Colonic mucosa (tissue), 4 donors: ENCODE results near the gene ACTR1A. TPM values are rescaled to one million over a fixed set of nuclear protein-coding genes. Genes with fewer than 3 reads are reported as not detected.

Source experiments
- DNase-seq: peaks from one replicate; pipeline ENCODE4 v3.0.0-alpha.2; 2020
- H3K27ac ChIP-seq: fragments of 200-600 bp; one replicate; pipeline ENCODE4 v1.8.0; 2021
- H3K27me3 ChIP-seq: fragments of 200-600 bp; one replicate; pipeline ENCODE4 v1.8.0; 2021
- H3K36me3 ChIP-seq: fragments of 200-600 bp; one replicate; pipeline ENCODE4 v1.8.0; 2021
- H3K4me1 ChIP-seq: fragments of 200-600 bp; one replicate; pipeline ENCODE4 v1.8.0; 2021; ENCODE audit warnings: mild to moderate bottlenecking
- H3K4me3 ChIP-seq: fragments of 200-600 bp; one replicate; pipeline ENCODE4 v1.8.0; 2021
- H3K9ac ChIP-seq, 2 donors: one replicate each; pipeline ENCODE4 v1.7.0; 2013; ENCODE audit warnings: control low read depth in 2 of 2, low read depth in 2 of 2, low read length in 2 of 2
- H3K9me3 ChIP-seq: fragments of 200-600 bp; one replicate; pipeline ENCODE4 v1.8.0; 2021
- CTCF ChIP-seq: fragments of 200-600 bp; IDR thresholded peaks from one replicate; pipeline ENCODE4 v1.8.0; 2022; ENCODE audit warnings: antibody characterized with exemption, mild to moderate bottlenecking
- intact Hi-C: fragments of 100-400 bp; cut with DNase I; formaldehyde crosslinking; loops from one replicate; pipeline ENCODE4 v1.14.1; 2022
- total RNA-seq, 2 donors: library from RNA; stranded (reverse); fragmentation: NEBNext Ultra II Directional in 1 of 2; extraction: Animal tissue kit (Norgen Biotek cat#: 25700) in 1 of 2; gene quantifications; one replicate each; pipeline ENCODE4 v1.2.1, GENCODE V29; 2021
- donor health status: healthy.
- donor health status: DM: no; HTN: no; CAD: no.
- donor health status: DM: no; HTN: no; CAD: no.

The ACTR1A gene
- total RNA-seq, 2 donors from 2014 or later, result 76.4 to 88.8 TPM

GRCh38 chr10:102468683-102469082, 33.8 kb downstream of the ACTR1A start:
- intact Hi-C loops, result no loop called here
- Histone ChIP-seq H3K4me1 (no peaks in the 10 kb centered on the region), H3K9ac (no peak overlapping the region), H3K27me3 (no peaks in the 10 kb centered on the region), H3K27ac (peak overlapping the region; percentile 21), H3K9me3 (no peaks in the 10 kb centered on the region), H3K36me3 (no peaks in the 10 kb centered on the region), H3K4me3 (no peak overlapping the region)
- DNase-seq, result no peak
- no peak for TF ChIP-seq CTCF

GRCh38 chr10:102467971-102468438, 34.5 kb downstream of the ACTR1A start:
- peak overlapping the region; percentile 21 for H3K27ac ChIP-seq
- intact Hi-C loops, result no loop called here
- H3K9me3 ChIP-seq, result no peaks in the 10 kb centered on the region
- peak overlapping the region in 1 of 2 donors; percentile 7 for H3K9ac ChIP-seq
- peak; percentile 76 for DNase-seq
- no peaks in the 10 kb centered on the region for H3K4me1 ChIP-seq
- TF ChIP-seq CTCF, result no peak
- H3K36me3 ChIP-seq, result no peaks in the 10 kb centered on the region
- peak overlapping the region; percentile 6 for H3K4me3 ChIP-seq
- no peaks in the 10 kb centered on the region for H3K27me3 ChIP-seq

- Histone ChIP-seq H3K9me3 (no peaks in the 10 kb centered on the region), H3K4me1 (peaks cover 4% of the 10 kb centered on the region), H3K27me3 (no peaks in the 10 kb centered on the region), H3K4me3 (peak overlapping the region; percentile 6), H3K9ac (no peak overlapping the region), H3K36me3 (no peaks in the 10 kb centered on the region), H3K27ac (peak overlapping the region; percentile 21)
- intact Hi-C loops, result no loop called here
- TF ChIP-seq CTCF, result no peak
- DNase-seq, result no peak
Observed at GRCh38 chr10:102467318-102467717, 35.2 kb downstream of the ACTR1A start.

- intact Hi-C loops, result no loop called here
- no peaks in the 10 kb centered on the region for H3K36me3 ChIP-seq
Observed at GRCh38 chr10:102465466-102465865, 37.0 kb downstream of the ACTR1A start.

GRCh38 chr10:102463983-102464382, 38.5 kb downstream of the ACTR1A start:
- H3K9me3 ChIP-seq, result no peaks in the 10 kb centered on the region
- H3K27me3 ChIP-seq, result no peaks in the 10 kb centered on the region
- no peak overlapping the region for H3K9ac ChIP-seq
- TF ChIP-seq CTCF, result no peak
- no peak overlapping the region for H3K27ac ChIP-seq
- H3K4me3 ChIP-seq, result no peak overlapping the region
- H3K4me1 ChIP-seq, result peaks cover 12% of the 10 kb centered on the region
- intact Hi-C loops, result no loop called here
- no peak for DNase-seq
- no peaks in the 10 kb centered on the region for H3K36me3 ChIP-seq

More at GRCh38 chr10:102465466-102465865, 37.0 kb downstream of the ACTR1A start:
- Histone ChIP-seq H3K27me3 (no peaks in the 10 kb centered on the region), H3K27ac (no peak overlapping the region), H3K9ac (no peak overlapping the region), H3K9me3 (no peaks in the 10 kb centered on the region), H3K4me3 (no peak overlapping the region), H3K4me1 (peaks cover 12% of the 10 kb centered on the region)
- peak; percentile 49 for DNase-seq
- TF ChIP-seq CTCF, result no peak
